Measurements from ENCODE around the gene CMSS1.

GRCh38 chr3:99808163-99808794 is 9.4 kb upstream of the CMSS1 start:
- TF ChIP-seq EZH2 (IDR thresholded peaks at IDR 0.05; ENCODE audit: borderline replicate concordance, low read length): no peak
- TF ChIP-seq, protein P1, sequence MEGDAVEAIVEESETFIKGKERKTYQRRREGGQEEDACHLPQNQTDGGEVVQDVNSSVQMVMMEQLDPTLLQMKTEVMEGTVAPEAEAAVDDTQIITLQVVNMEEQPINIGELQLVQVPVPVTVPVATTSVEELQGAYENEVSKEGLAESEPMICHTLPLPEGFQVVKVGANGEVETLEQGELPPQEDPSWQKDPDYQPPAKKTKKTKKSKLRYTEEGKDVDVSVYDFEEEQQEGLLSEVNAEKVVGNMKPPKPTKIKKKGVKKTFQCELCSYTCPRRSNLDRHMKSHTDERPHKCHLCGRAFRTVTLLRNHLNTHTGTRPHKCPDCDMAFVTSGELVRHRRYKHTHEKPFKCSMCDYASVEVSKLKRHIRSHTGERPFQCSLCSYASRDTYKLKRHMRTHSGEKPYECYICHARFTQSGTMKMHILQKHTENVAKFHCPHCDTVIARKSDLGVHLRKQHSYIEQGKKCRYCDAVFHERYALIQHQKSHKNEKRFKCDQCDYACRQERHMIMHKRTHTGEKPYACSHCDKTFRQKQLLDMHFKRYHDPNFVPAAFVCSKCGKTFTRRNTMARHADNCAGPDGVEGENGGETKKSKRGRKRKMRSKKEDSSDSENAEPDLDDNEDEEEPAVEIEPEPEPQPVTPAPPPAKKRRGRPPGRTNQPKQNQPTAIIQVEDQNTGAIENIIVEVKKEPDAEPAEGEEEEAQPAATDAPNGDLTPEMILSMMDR (IDR thresholded peaks at IDR 0.05; ENCODE audit: low read length): peak; percentile 83

All from OCI-LY1 (cell line).